HepG2 (cell line): ENCODE measurements around the gene ZMIZ1. TPM values are rescaled to one million over a fixed set of nuclear protein-coding genes. Genes with fewer than 3 reads are reported as not detected.

Source experiments
- ATAC-seq: fragments of 200-7000 bp; cut with Tn5 transposase; 3 replicates; pipeline ENCODE4 v1.9.1; 2020; ENCODE audit warnings: mild to moderate bottlenecking, moderate library complexity
- BruUV-seq: library from RNA; stranded (reverse); fragments of 400-500 nt; replicated peaks from 2 replicates; lab custom pipeline; 2021; lab: Mats Ljungman, UMichigan
- CTCF ChIA-PET: fragments of 300-600 bp; formaldehyde crosslinking; extraction: SDS; loops from one replicate; lab custom pipeline; 2021; ENCODE audit warnings: low total read pairs, inconsistent platforms, low intra/inter-chr PET ratio; lab: Yijun Ruan, JAX
- POLR2A ChIA-PET: fragments of 350-600 bp; sonication (Branson Sonifier 250); formaldehyde crosslinking; loops from one replicate; lab custom pipeline; 2020; ENCODE audit warnings: antibody characterized with exemption, inconsistent platforms; lab: Yijun Ruan, JAX
- DNase-seq: peaks from one replicate; pipeline ENCODE4 v3.0.0-alpha.2; 2015; ENCODE audit warnings: low spot score
- FAIRE-seq: peaks from 3 replicates; lab custom pipeline; 2011; peaks lifted over from hg19 to GRCh38; lab: Jason Lieb, UNC
- H2AFZ ChIP-seq: one replicate; pipeline ENCODE4 v1.6.1; 2011; ENCODE audit warnings: low read length, inconsistent platforms
- H3K27ac ChIP-seq: fragments of 300-600 bp; 3 replicates; pipeline ENCODE4 v1.8.0; 2011; ENCODE audit warnings: mixed run types, mild to moderate bottlenecking, mixed read lengths, low read length, inconsistent platforms; ENCODE audit not compliant: insufficient read depth; ENCODE audit errors: extremely low read length
- H3K27me3 ChIP-seq, 2 experiments: fragments of 200-600 bp in 1 of 2; 2 replicates in 1 of 2; 3 replicates in 1 of 2; pipeline versions ENCODE4 v1.6.0 to v1.8.0; 2011; ENCODE audit warnings: low read length in 2 of 2, mild to moderate bottlenecking in 2 of 2, moderate library complexity in 2 of 2, inconsistent platforms in 1 of 2; ENCODE audit not compliant: insufficient read depth in 2 of 2, control insufficient read depth in 1 of 2
- H3K36me3 ChIP-seq, 2 experiments: fragments of 200-600 bp in 1 of 2; replicated peaks in 1 of 2; 2 replicates in 1 of 2; 3 replicates in 1 of 2; pipeline versions ENCODE4 v1.5.1 to v1.8.0; 2011; ENCODE audit warnings: low read length in 2 of 2, inconsistent platforms in 1 of 2; ENCODE audit not compliant: insufficient read depth in 2 of 2, control insufficient read depth in 1 of 2
- H3K4me1 ChIP-seq: 2 replicates; pipeline ENCODE4 v1.5.1; 2012; ENCODE audit warnings: low read length, inconsistent platforms; ENCODE audit not compliant: insufficient read depth
- H3K4me2 ChIP-seq: 2 replicates; pipeline ENCODE4 v1.6.0; 2011; ENCODE audit warnings: low read depth, low read length, inconsistent platforms
- H3K4me3 ChIP-seq, 3 experiments: fragments of 200-600 bp in 1 of 3; sonication (generic), shearing (Covaris generic) in 1 of 3; replicated peaks in 1 of 3; 2 replicates each; pipeline ENCODE4 v1.5.1; 2011 to 2016; ENCODE audit warnings: low read length in 3 of 3, inconsistent platforms in 2 of 3, low read depth in 2 of 3, mild to moderate bottlenecking in 2 of 3, control low read depth in 1 of 3, mixed read lengths in 1 of 3; ENCODE audit not compliant: insufficient read depth in 1 of 3
- H3K79me2 ChIP-seq: one replicate; pipeline ENCODE4 v1.6.1; 2011; ENCODE audit warnings: low read length, inconsistent platforms; ENCODE audit not compliant: insufficient read depth
- H3K9ac ChIP-seq: 2 replicates; pipeline ENCODE4 v1.6.0; 2011; ENCODE audit warnings: mild to moderate bottlenecking, low read depth, low read length, inconsistent platforms; ENCODE audit not compliant: insufficient read depth
- H3K9me3 ChIP-seq: 2 replicates; pipeline ENCODE4 v1.5.1; 2012; ENCODE audit warnings: mild to moderate bottlenecking, low read length
- H4K20me1 ChIP-seq: 2 replicates; pipeline ENCODE4 v1.6.0; 2011; ENCODE audit warnings: inconsistent platforms, mild to moderate bottlenecking, low read length, moderate library complexity; ENCODE audit not compliant: insufficient read depth
- HNRNPH1 ChIP-seq: fragments of 200-400 bp; formaldehyde crosslinking; optimal IDR thresholded peaks from 2 replicates; pipeline ENCODE3; 2017; ENCODE audit warnings: mild to moderate bottlenecking, low read depth, low read length
- ZNF20 ChIP-seq: sonication (generic); formaldehyde crosslinking; IDR thresholded peaks from 2 replicates; pipeline ENCODE4 v1.4.0; 2020; ENCODE audit warnings: mild to moderate bottlenecking, moderate library complexity, missing genetic modification reagents
- ZNF564 ChIP-seq: sonication (generic); formaldehyde crosslinking; IDR thresholded peaks from 2 replicates; pipeline ENCODE4 v1.8.1; 2023; ENCODE audit warnings: mild to moderate bottlenecking, missing genetic modification reagents
- WGBS: methylation state at CpG from one replicate; pipeline ENCODE4 v1.1.6; 2017; ENCODE audit warnings: low lambda C conversion rate; 5-methylcytosine and 5-hydroxymethylcytosine counted together
- in situ Hi-C: cut with HindIII; loops from 2 replicates; pipeline ENCODE4 v1.10.0; 2017; ENCODE audit warnings: low pct_unique_long_range_greater_than_20kb; ENCODE audit not compliant: extremely low pct_ligation_motif_present
- intact Hi-C: fragments of 100-400 bp; cut with micrococcal nuclease; formaldehyde crosslinking; loops from one replicate; pipeline ENCODE4 v1.10.0; 2022; ENCODE audit not compliant: unreplicated experiment
- polyA plus RNA-seq, 8 experiments: library from polyadenylated mRNA; depleted of rRNA in 3 of 8; stranded (reverse) in 7 of 8; unstranded in 1 of 8; fragments of >200 nt; fragmentation: Illumina TruSeq in 4 of 8; extraction: Trizol in 4 of 8; gene quantifications; 2 replicates each; pipeline versions ENCODE4 v1.2.1 to v1.2.3, GENCODE V29; 2011 to 2016; ENCODE audit warnings: low read depth in 4 of 8, missing spikeins in 1 of 8, mixed read lengths in 1 of 8; ENCODE audit not compliant: insufficient read depth in 1 of 8
- total RNA-seq, 5 experiments: library from RNA; depleted of rRNA; stranded (reverse); fragments of >200 nt; fragmentation: Illumina TruSeq; extraction: Trizol; gene quantifications; 2 replicates each; pipeline ENCODE4 v1.2.3, GENCODE V29; 2016; ENCODE audit warnings: low read depth in 1 of 5
- TF ChIP-seq, protein P1 (sequence below): sonication (generic); formaldehyde crosslinking; IDR thresholded peaks from 2 replicates; pipeline ENCODE4 v1.5.0; 2020; ENCODE audit warnings: missing genetic modification reagents, mild to moderate bottlenecking, borderline replicate concordance
- TF ChIP-seq, protein P2 (sequence below): sonication (generic); formaldehyde crosslinking; IDR thresholded peaks from 2 replicates; pipeline ENCODE4 v1.4.0; 2020; ENCODE audit warnings: mild to moderate bottlenecking, missing genetic modification reagents, borderline replicate concordance
- TF ChIP-seq, protein P3 (sequence below): sonication (generic); formaldehyde crosslinking; IDR thresholded peaks from 2 replicates; pipeline ENCODE4 v1.4.0; 2020; ENCODE audit warnings: mild to moderate bottlenecking, missing genetic modification reagents

Gene ZMIZ1
- total and polyA plus RNA-seq, 2 of the 13 experiments (the other 11 are each of a cell fraction or from before 2014, with no cell fraction given): 5.3 to 10.2 TPM

DNA sequence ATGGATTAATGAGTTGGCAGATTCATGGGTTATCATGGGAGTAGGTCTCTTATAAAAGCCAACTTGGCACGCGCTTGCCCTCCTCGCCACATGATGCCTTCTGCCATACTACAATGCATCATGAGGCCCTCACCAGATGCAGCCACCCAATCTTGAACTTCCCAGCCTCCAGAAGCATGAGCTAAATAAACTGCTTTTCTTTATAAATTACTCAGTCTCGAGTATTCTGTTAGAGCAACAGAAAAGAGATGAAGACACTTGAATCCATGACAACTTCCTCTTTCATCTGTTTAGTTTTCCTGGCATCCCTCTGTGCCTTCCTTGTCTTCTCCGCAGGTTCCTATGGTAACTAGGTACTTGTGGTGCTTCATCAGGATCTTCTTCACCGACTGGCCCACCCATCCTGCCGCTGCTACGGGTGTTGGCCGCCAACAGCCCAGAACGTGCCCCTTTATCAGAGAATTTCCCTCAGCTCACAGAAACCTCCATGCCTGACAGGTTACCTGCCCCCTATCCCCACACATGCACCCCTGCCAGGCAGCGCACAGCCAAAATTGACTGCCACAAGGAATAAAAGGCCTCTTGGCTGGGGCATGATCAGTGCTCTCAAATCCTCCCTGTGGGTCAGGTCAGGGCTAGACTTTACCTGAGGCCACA, 250.5 kb downstream of the ZMIZ1 start:
- no TSS peak for BruUV-seq
- in situ Hi-C loops: no loop called here
- Histone ChIP-seq H3K9ac (no peak overlapping the region), H3K4me1 (peaks cover 26% of the 10 kb centered on the region), H2AFZ (no peak overlapping the region), H4K20me1 (no peaks in the 10 kb centered on the region; the same call in 1 of the 2 replicates), H3K79me2 (no peaks in the 10 kb centered on the region), H3K27me3 (no peaks in the 10 kb centered on the region), H3K4me2 (no peak overlapping the region), H3K27ac (no peak overlapping the region), H3K4me3 (no peak overlapping the region), H3K36me3 (peaks cover 0 to 2% of the 10 kb centered on the region in 2 experiments; a peak in 1 of 5 replicates), H3K9me3 (no peaks in the 10 kb centered on the region)
- no peak for FAIRE-seq
- CTCF ChIA-PET: no interaction called here
- WGBS: 84% methylated on average over 11 of the region's 11 CpGs
- no peak for DNase-seq
- TF ChIP-seq HNRNPH1: no peak
- TF ChIP-seq, protein P1, sequence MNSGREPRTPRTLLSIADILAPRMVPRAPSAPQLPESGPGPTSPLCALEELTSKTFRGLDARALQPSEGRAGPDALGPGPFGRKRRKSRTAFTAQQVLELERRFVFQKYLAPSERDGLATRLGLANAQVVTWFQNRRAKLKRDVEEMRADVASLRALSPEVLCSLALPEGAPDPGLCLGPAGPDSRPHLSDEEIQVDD: no peak
- TF ChIP-seq ZNF564 (CRISPR knock-in tag): peak; percentile 70; the same call in 1 of the 2 replicates
- POLR2A ChIA-PET: interaction anchor here (1.0 kb wide), 1 partner anchor 17 kb away, joined by 3 read pairs; no protein-coding TSS in a partner anchor
- no peak for ATAC-seq
- intact Hi-C loops: no loop called here

DNA sequence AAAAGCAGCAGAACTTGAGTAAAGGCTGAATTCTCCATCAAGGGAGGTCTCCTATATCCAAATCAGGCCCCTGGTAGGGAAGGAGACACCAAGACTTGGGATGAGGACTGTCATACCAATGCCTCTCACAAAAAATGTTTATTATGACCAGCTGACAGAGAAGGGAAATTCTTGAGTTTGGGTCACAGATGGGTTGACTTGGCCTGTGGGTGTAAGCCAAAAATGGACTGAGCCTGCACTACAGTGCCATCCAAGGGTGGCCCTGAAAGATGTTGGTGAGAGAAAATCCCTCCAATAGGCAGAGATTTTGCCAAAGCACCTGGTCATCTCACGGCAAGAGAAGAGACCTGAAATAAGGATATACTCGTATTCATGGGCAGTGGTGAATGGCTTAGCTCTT, 251.6 kb downstream of the ZMIZ1 start:
- Histone ChIP-seq H3K4me2 (no peak overlapping the region), H3K36me3 (no peaks in the 10 kb centered on the region), H3K4me1 (peaks cover 26% of the 10 kb centered on the region), H3K79me2 (no peaks in the 10 kb centered on the region), H3K9ac (no peak overlapping the region), H3K27ac (no peak overlapping the region), H3K9me3 (no peaks in the 10 kb centered on the region), H4K20me1 (no peaks in the 10 kb centered on the region; the same call in 1 of the 2 replicates), H3K4me3 (no peak overlapping the region), H2AFZ (no peak overlapping the region), H3K27me3 (0 out of 5 replicates have a peak, but pooled peaks cover 0 to 3% of the 10 kb centered on the region in 2 experiments)
- 97% methylated on average over 2 of the region's 2 CpGs for WGBS
- CTCF ChIA-PET: no interaction called here
- in situ Hi-C loops: no loop called here
- no peak for ATAC-seq
- POLR2A ChIA-PET: no interaction called here
- intact Hi-C loops: no loop called here
- FAIRE-seq: no peak
- no TSS peak for BruUV-seq
- DNase-seq: no peak
- TF ChIP-seq, protein P2, sequence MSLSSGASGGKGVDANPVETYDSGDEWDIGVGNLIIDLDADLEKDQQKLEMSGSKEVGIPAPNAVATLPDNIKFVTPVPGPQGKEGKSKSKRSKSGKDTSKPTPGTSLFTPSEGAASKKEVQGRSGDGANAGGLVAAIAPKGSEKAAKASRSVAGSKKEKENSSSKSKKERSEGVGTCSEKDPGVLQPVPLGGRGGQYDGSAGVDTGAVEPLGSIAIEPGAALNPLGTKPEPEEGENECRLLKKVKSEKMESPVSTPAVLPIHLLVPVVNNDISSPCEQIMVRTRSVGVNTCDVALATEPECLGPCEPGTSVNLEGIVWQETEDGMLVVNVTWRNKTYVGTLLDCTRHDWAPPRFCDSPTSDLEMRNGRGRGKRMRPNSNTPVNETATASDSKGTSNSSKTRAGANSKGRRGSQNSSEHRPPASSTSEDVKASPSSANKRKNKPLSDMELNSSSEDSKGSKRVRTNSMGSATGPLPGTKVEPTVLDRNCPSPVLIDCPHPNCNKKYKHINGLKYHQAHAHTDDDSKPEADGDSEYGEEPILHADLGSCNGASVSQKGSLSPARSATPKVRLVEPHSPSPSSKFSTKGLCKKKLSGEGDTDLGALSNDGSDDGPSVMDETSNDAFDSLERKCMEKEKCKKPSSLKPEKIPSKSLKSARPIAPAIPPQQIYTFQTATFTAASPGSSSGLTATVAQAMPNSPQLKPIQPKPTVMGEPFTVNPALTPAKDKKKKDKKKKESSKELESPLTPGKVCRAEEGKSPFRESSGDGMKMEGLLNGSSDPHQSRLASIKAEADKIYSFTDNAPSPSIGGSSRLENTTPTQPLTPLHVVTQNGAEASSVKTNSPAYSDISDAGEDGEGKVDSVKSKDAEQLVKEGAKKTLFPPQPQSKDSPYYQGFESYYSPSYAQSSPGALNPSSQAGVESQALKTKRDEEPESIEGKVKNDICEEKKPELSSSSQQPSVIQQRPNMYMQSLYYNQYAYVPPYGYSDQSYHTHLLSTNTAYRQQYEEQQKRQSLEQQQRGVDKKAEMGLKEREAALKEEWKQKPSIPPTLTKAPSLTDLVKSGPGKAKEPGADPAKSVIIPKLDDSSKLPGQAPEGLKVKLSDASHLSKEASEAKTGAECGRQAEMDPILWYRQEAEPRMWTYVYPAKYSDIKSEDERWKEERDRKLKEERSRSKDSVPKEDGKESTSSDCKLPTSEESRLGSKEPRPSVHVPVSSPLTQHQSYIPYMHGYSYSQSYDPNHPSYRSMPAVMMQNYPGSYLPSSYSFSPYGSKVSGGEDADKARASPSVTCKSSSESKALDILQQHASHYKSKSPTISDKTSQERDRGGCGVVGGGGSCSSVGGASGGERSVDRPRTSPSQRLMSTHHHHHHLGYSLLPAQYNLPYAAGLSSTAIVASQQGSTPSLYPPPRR: no peak
- TF ChIP-seq, protein P3, sequence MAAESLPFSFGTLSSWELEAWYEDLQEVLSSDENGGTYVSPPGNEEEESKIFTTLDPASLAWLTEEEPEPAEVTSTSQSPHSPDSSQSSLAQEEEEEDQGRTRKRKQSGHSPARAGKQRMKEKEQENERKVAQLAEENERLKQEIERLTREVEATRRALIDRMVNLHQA (CRISPR knock-in tag): no peak
- TF ChIP-seq ZNF20 (CRISPR knock-in tag): no peak
